Measurements from ENCODE around the gene XRCC1. TPM values are rescaled to one million over a fixed set of nuclear protein-coding genes. Genes with fewer than 3 reads are reported as not detected.

XRCC1 gene
- total RNA-seq, 1 experiment from 2014 or later = 37.4 TPM

GRCh38 chr19:43524922-43525835 lies 50.1 kb downstream of the XRCC1 start:
- peak overlapping the region; percentile 87 to 100 for H3K4me3 ChIP-seq (replicated peaks in 1 of 2; ENCODE audit: low read depth in 1 of 2, low read length in 2 of 2)
- peak overlapping the region; percentile 93 for H3K9ac ChIP-seq (ENCODE audit: low read length)
- no peaks in the 10 kb centered on the region for H4K20me1 ChIP-seq (ENCODE audit: insufficient read depth)
- ChIA-PET RAD21 (ENCODE audit: low non-redundant PET in 1 of 2, low total read pairs in 2 of 2, uncharacterized antibody in 2 of 2, unreplicated experiment in 2 of 2) (interaction anchor here (0.7 to 1.5 kb wide), 2 partner anchors 78 to 243 kb away, joined by 3 to 5 read pairs; no protein-coding TSS in a partner anchor), CTCF (interaction anchor here (1.0 to 2.3 kb wide), 4 partner anchors 28 to 78 kb away, joined by 3 to 11 read pairs (median 4); no protein-coding TSS in a partner anchor), POLR2A (interaction anchor here (1.1 kb wide), 1 partner anchor 86 kb away, joined by 5 read pairs; no protein-coding TSS in a partner anchor)
- no peaks in the 10 kb centered on the region; a peak in 1 of 4 replicates for H3K36me3 ChIP-seq (ENCODE audit: control insufficient read depth in 1 of 2, insufficient read depth in 2 of 2, low read length in 2 of 2)
- BruUV-seq (replicated peaks) = no TSS peak
- H2AFZ ChIP-seq (ENCODE audit: low read depth, low read length, poor library complexity, severe bottlenecking) = no peak overlapping the region
- H3K4me2 ChIP-seq (ENCODE audit: low read length) = peak overlapping the region; percentile 94
- H3K27me3 ChIP-seq (ENCODE audit: insufficient read depth, low read length) = no peaks in the 10 kb centered on the region
- H3K9me3 ChIP-seq (ENCODE audit: control insufficient read depth in 1 of 2, insufficient read depth in 1 of 2, low read depth in 1 of 2, low read length in 2 of 2) = no peaks in the 10 kb centered on the region
- ATAC-seq (peak; percentile 63), DNase-seq (ENCODE audit: low read depth, low spot score) (peak; percentile 57)
- H3K9me2 ChIP-seq (ENCODE audit: insufficient read depth) = no peaks in the 10 kb centered on the region
- intact Hi-C loops (cut with micrococcal nuclease) = no loop called here
- H3K79me2 ChIP-seq (ENCODE audit: insufficient read depth, low read length) = peaks cover 41% of the 10 kb centered on the region
- H3K4me1 ChIP-seq (ENCODE audit: control insufficient read depth in 1 of 2, insufficient read depth in 2 of 2, low read length in 2 of 2) = peaks cover 34 to 64% of the 10 kb centered on the region in 2 experiments
- H3K27ac ChIP-seq (ENCODE audit: low read depth, low read length) = peak overlapping the region; percentile 76
- TF ChIP-seq, protein P1, sequence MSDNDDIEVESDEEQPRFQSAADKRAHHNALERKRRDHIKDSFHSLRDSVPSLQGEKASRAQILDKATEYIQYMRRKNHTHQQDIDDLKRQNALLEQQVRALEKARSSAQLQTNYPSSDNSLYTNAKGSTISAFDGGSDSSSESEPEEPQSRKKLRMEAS (IDR thresholded peaks at IDR 0.05) = peak; percentile 39; the same call in 1 of the 2 replicates
- TF ChIP-seq EGR1 (IDR thresholded peaks at IDR 0.05; ENCODE audit: low read depth) (no peak), SRF (IDR thresholded peaks at IDR 0.05; ENCODE audit: low read depth) (no peak), REST (IDR thresholded peaks at IDR 0.05; ENCODE audit: low read depth) (no peak), TCF7L2 (IDR thresholded peaks at IDR 0.05; ENCODE audit: borderline replicate concordance, extremely low read depth, insufficient read depth, insufficient read length) (no peak), EZH2 (IDR thresholded peaks at IDR 0.05) (no peak), FOSL1 (IDR thresholded peaks at IDR 0.05; ENCODE audit: low read depth) (no peak), ZFX (IDR thresholded peaks at IDR 0.05) (no peak), SP1 (IDR thresholded peaks at IDR 0.05; ENCODE audit: low read depth) (peak; percentile 82), CBX3 (IDR thresholded peaks at IDR 0.05; ENCODE audit: low read depth) (no peak), ELF1 (IDR thresholded peaks at IDR 0.05; ENCODE audit: borderline replicate concordance, low read depth) (no peak), SIN3A (IDR thresholded peaks at IDR 0.05; ENCODE audit: low read depth) (peak; percentile 58; the same call in 1 of the 2 replicates), POLR2A (IDR thresholded peaks at IDR 0.05; ENCODE audit: borderline replicate concordance, extremely low read depth, insufficient read depth, insufficient read length) (no peak), YY1 (IDR thresholded peaks at IDR 0.05; ENCODE audit: extremely low read depth, insufficient replicate concordance, low read depth, low read length) (no peak), EZH2phosphoT487 (IDR thresholded peaks at IDR 0.05; ENCODE audit: borderline replicate concordance) (no peak), ZBTB33 (IDR thresholded peaks at IDR 0.05; ENCODE audit: extremely low read depth, insufficient replicate concordance, low read length) (no peak), JUND (IDR thresholded peaks at IDR 0.05) (no peak)
- TF ChIP-seq, protein P2, sequence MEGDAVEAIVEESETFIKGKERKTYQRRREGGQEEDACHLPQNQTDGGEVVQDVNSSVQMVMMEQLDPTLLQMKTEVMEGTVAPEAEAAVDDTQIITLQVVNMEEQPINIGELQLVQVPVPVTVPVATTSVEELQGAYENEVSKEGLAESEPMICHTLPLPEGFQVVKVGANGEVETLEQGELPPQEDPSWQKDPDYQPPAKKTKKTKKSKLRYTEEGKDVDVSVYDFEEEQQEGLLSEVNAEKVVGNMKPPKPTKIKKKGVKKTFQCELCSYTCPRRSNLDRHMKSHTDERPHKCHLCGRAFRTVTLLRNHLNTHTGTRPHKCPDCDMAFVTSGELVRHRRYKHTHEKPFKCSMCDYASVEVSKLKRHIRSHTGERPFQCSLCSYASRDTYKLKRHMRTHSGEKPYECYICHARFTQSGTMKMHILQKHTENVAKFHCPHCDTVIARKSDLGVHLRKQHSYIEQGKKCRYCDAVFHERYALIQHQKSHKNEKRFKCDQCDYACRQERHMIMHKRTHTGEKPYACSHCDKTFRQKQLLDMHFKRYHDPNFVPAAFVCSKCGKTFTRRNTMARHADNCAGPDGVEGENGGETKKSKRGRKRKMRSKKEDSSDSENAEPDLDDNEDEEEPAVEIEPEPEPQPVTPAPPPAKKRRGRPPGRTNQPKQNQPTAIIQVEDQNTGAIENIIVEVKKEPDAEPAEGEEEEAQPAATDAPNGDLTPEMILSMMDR (IDR thresholded peaks at IDR 0.05 in 2 of 3, conservative IDR thresholded peaks at IDR 0.05 in 1 of 3; ENCODE audit: borderline replicate concordance in 1 of 3, insufficient read depth in 1 of 3, low read depth in 2 of 3, low read length in 2 of 3) = no peak

Data from HCT116 (cell line).